ENCODE results near the gene DNAH10. TPM values are rescaled to one million over a fixed set of nuclear protein-coding genes. Genes with fewer than 3 reads are reported as not detected.

The DNAH10 gene
- total RNA-seq, 1 experiment from 2014 or later, result 0.14 TPM

- CTCF ChIA-PET, result no interaction called here
- no peaks in the 10 kb centered on the region for H3K9me3 Mint-ChIP-seq (ENCODE audit: low read depth, unreplicated experiment)
- BruUV-seq (replicated peaks), result no TSS peak
- no peaks in the 10 kb centered on the region for H3K36me3 Mint-ChIP-seq (ENCODE audit: insufficient read depth, unreplicated experiment)
- no peak overlapping the region for H3K27ac Mint-ChIP-seq (ENCODE audit: unreplicated experiment)
- DNase-seq, result no peak
- peaks cover 5% of the 10 kb centered on the region for H3K27me3 Mint-ChIP-seq (ENCODE audit: unreplicated experiment)
- no peak overlapping the region for H3K4me3 Mint-ChIP-seq (ENCODE audit: low read depth, unreplicated experiment)
- no peaks in the 10 kb centered on the region for H3K4me1 Mint-ChIP-seq (ENCODE audit: low read depth, unreplicated experiment)
- TF ChIP-seq CTCF (IDR thresholded peaks at IDR 0.05; ENCODE audit: unreplicated experiment), result no peak
- intact Hi-C loops (cut with micrococcal nuclease; ENCODE audit: unreplicated experiment), result no loop called here
These were observed 77.7 kb downstream of the DNAH10 start for GRCh38 chr12:123839826-123840225.

GRCh38 chr12:123840765-123841425 lies 78.8 kb downstream of the DNAH10 start:
- no peak for DNase-seq
- Mint-ChIP-seq H3K36me3 (ENCODE audit: insufficient read depth, unreplicated experiment) (no peaks in the 10 kb centered on the region), H3K27me3 (ENCODE audit: unreplicated experiment) (peaks cover 5% of the 10 kb centered on the region), H3K9me3 (ENCODE audit: low read depth, unreplicated experiment) (no peaks in the 10 kb centered on the region), H3K4me1 (ENCODE audit: low read depth, unreplicated experiment) (no peaks in the 10 kb centered on the region), H3K4me3 (ENCODE audit: low read depth, unreplicated experiment) (no peak overlapping the region), H3K27ac (ENCODE audit: unreplicated experiment) (no peak overlapping the region)
- no peak for TF ChIP-seq CTCF (IDR thresholded peaks at IDR 0.05; ENCODE audit: unreplicated experiment)
- CTCF ChIA-PET, result no interaction called here
- intact Hi-C loops (cut with micrococcal nuclease; ENCODE audit: unreplicated experiment), result no loop called here
- no TSS peak for BruUV-seq (replicated peaks)

- Mint-ChIP-seq H3K27me3 (ENCODE audit: unreplicated experiment) (peaks cover 36% of the 10 kb centered on the region), H3K27ac (ENCODE audit: unreplicated experiment) (no peak overlapping the region), H3K9me3 (ENCODE audit: low read depth, unreplicated experiment) (no peaks in the 10 kb centered on the region), H3K4me3 (ENCODE audit: low read depth, unreplicated experiment) (no peak overlapping the region), H3K4me1 (ENCODE audit: low read depth, unreplicated experiment) (no peaks in the 10 kb centered on the region), H3K36me3 (ENCODE audit: insufficient read depth, unreplicated experiment) (no peaks in the 10 kb centered on the region)
- no peak for DNase-seq
- TF ChIP-seq CTCF (IDR thresholded peaks at IDR 0.05; ENCODE audit: unreplicated experiment), result no peak
- CTCF ChIA-PET, result no interaction called here
- no TSS peak for BruUV-seq (replicated peaks)
- intact Hi-C loops (cut with micrococcal nuclease; ENCODE audit: unreplicated experiment), result no loop called here
These were observed 82.0 kb downstream of the DNAH10 start for GRCh38 chr12:123843912-123844748.

- intact Hi-C loops (cut with micrococcal nuclease; ENCODE audit: unreplicated experiment), result no loop called here
- H3K27me3 Mint-ChIP-seq (ENCODE audit: unreplicated experiment), result peaks cover 53% of the 10 kb centered on the region
- H3K27ac Mint-ChIP-seq (ENCODE audit: unreplicated experiment), result no peak overlapping the region
- no TSS peak for BruUV-seq (replicated peaks)
- no peaks in the 10 kb centered on the region for H3K36me3 Mint-ChIP-seq (ENCODE audit: insufficient read depth, unreplicated experiment)
- H3K4me1 Mint-ChIP-seq (ENCODE audit: low read depth, unreplicated experiment), result no peaks in the 10 kb centered on the region
- TF ChIP-seq CTCF (IDR thresholded peaks at IDR 0.05; ENCODE audit: unreplicated experiment), result no peak
- CTCF ChIA-PET, result no interaction called here
- H3K4me3 Mint-ChIP-seq (ENCODE audit: low read depth, unreplicated experiment), result no peak overlapping the region
- DNase-seq, result no peak
- H3K9me3 Mint-ChIP-seq (ENCODE audit: low read depth, unreplicated experiment), result no peaks in the 10 kb centered on the region
These were observed 83.8 kb downstream of the DNAH10 start for GRCh38 chr12:123845881-123846280.

All from Calu3 (cell line).